Gastrocnemius medialis (tissue), 4 donors: Measurements from ENCODE around the gene NBPF4. TPM values are rescaled to one million over a fixed set of nuclear protein-coding genes. Genes with fewer than 3 reads are reported as not detected.
A peak's percentile ranks its signal among the peaks of the same experiment; 100 is the strongest.

Source experiments
- ATAC-seq, 2 donors: fragments of 150-250 bp; one replicate each; pipeline ENCODE4 v1.9.1; 2016
- DNase-seq, 2 donors: peaks; one replicate each; pipeline ENCODE4 v3.0.0-alpha.2; 2019
- H3K27ac ChIP-seq, 4 donors: fragments of 200-600 bp; sonication (generic); 1 replicate in 1 of 4; 2 replicates in 3 of 4; pipeline ENCODE4 v1.5.1; 2016 to 2018; ENCODE audit warnings: mild to moderate bottlenecking in 2 of 4, moderate library complexity in 1 of 4
- H3K27me3 ChIP-seq, 3 donors: fragments of 200-600 bp; sonication (generic) in 2 of 3; 1 replicate in 1 of 3; 2 replicates in 2 of 3; pipeline versions ENCODE4 v1.5.1 to v1.6.0; 2016 to 2019; ENCODE audit warnings: mild to moderate bottlenecking in 1 of 3, moderate library complexity in 1 of 3
- H3K36me3 ChIP-seq, 2 donors: fragments of 200-600 bp; sonication (generic) in 1 of 2; one replicate each; pipeline ENCODE4 v1.5.1; 2017 to 2018
- H3K4me1 ChIP-seq, 2 donors: fragments of 200-600 bp; sonication (generic) in 1 of 2; one replicate each; pipeline ENCODE4 v1.5.1; 2016 to 2017; ENCODE audit warnings: mild to moderate bottlenecking in 2 of 2
- H3K4me3 ChIP-seq, 4 donors: fragments of 200-600 bp; sonication (generic) in 3 of 4; 1 replicate in 1 of 4; 2 replicates in 3 of 4; pipeline ENCODE4 v1.5.1; 2016 to 2019; ENCODE audit warnings: mild to moderate bottlenecking in 2 of 4
- H3K9me3 ChIP-seq, 3 donors: fragments of 200-600 bp; sonication (generic) in 2 of 3; 1 replicate in 1 of 3; 2 replicates in 2 of 3; pipeline ENCODE4 v1.5.1; 2016 to 2019
- POLR2A ChIP-seq, 2 donors: fragments of 450-650 bp; IDR thresholded peaks; one replicate each; pipeline ENCODE4 v1.6.1; 2017; ENCODE audit warnings: antibody characterized with exemption in 2 of 2, mild to moderate bottlenecking in 2 of 2, moderate library complexity in 2 of 2
- in situ Hi-C, 4 donors: fragments of 200-750 bp; cut with MboI; loops; one replicate each; pipeline versions ENCODE4 v1.15.0 to v1.8.0; 2017; ENCODE audit warnings: low sequenced_read_pairs in 4 of 4
- intact Hi-C: fragments of 100-400 bp; cut with DNase I; formaldehyde crosslinking; loops from one replicate; pipeline ENCODE4 v1.15.1; 2023; ENCODE audit warnings: low total_unique reads
- total RNA-seq, 4 donors: library from RNA; depleted of rRNA; stranded (reverse); fragments of >200 nt; gene quantifications; one replicate each; pipeline versions ENCODE4 v1.1.0 to v1.2.3, GENCODE V29; 2016
- TF ChIP-seq, protein P1 (sequence below), 5 experiments: fragments of 450-650 bp in 3 of 5; fragments of 200-600 bp in 2 of 5; sonication (generic) in 2 of 5; IDR thresholded peaks in 4 of 5; conservative IDR thresholded peaks in 1 of 5; 1 replicate in 4 of 5; 2 replicates in 1 of 5; pipeline ENCODE4 v1.5.1; 2016 to 2019; ENCODE audit warnings: antibody characterized with exemption in 5 of 5, mild to moderate bottlenecking in 3 of 5, moderate library complexity in 3 of 5

The NBPF4 gene
- total RNA-seq, 4 donors from 2014 or later: not detected

DNA sequence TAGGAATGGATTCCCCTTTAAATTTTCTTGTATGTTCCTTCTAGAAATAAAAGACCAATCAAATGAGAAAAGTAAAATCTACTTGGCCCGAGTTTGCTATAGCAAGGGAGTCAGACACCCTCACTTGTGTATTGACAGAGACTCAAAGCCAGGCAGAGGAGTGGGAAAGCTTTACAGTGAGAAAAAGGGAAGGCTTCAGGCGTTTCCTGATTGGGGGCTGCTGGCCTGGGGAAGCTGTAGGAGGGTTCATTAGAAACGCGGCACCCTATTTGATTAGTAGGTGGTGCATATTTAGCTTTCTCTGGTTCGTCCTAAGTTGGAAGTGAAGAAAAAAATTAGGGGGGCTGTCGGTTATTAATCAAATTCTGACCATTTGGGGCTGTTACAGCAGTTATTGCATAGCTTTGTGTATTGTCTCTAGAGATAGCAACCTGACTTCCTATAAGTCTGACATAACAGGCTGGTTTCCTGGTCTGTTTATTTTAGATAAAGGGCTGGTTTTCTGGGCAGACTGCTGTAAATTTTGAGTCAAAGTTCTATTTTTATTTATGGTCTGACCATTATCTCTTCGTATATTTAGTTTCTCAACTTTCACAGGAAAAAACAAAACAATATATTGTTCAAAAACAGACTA is 53.8 kb downstream of the NBPF4 start:
- TF ChIP-seq POLR2A (IDR thresholded peaks at IDR 0.05): no peak
- TF ChIP-seq, protein P1, sequence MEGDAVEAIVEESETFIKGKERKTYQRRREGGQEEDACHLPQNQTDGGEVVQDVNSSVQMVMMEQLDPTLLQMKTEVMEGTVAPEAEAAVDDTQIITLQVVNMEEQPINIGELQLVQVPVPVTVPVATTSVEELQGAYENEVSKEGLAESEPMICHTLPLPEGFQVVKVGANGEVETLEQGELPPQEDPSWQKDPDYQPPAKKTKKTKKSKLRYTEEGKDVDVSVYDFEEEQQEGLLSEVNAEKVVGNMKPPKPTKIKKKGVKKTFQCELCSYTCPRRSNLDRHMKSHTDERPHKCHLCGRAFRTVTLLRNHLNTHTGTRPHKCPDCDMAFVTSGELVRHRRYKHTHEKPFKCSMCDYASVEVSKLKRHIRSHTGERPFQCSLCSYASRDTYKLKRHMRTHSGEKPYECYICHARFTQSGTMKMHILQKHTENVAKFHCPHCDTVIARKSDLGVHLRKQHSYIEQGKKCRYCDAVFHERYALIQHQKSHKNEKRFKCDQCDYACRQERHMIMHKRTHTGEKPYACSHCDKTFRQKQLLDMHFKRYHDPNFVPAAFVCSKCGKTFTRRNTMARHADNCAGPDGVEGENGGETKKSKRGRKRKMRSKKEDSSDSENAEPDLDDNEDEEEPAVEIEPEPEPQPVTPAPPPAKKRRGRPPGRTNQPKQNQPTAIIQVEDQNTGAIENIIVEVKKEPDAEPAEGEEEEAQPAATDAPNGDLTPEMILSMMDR (IDR thresholded peaks at IDR 0.05 in 4 of 5, conservative IDR thresholded peaks at IDR 0.05 in 1 of 5): no peak
- H3K9me3 ChIP-seq: no peaks in the 10 kb centered on the region
- DNase-seq (no peak), ATAC-seq (no peak)
- peak overlapping the region; percentile 57 to 82 (median 68) for H3K27ac ChIP-seq
- no peak overlapping the region for H3K4me3 ChIP-seq
- intact Hi-C loops (no loop called here), in situ Hi-C loops (loop anchor here in 1 of 4 donors (25.0 kb wide), 1 partner anchor 497 kb away; the partner anchor contains the start of gene PRPF38B)
- no peaks in the 10 kb centered on the region for H3K27me3 ChIP-seq
- peaks cover 0 to 3% of the 10 kb centered on the region in 2 donors for H3K36me3 ChIP-seq
- peaks cover 11 to 13% of the 10 kb centered on the region in 2 donors for H3K4me1 ChIP-seq

DNA sequence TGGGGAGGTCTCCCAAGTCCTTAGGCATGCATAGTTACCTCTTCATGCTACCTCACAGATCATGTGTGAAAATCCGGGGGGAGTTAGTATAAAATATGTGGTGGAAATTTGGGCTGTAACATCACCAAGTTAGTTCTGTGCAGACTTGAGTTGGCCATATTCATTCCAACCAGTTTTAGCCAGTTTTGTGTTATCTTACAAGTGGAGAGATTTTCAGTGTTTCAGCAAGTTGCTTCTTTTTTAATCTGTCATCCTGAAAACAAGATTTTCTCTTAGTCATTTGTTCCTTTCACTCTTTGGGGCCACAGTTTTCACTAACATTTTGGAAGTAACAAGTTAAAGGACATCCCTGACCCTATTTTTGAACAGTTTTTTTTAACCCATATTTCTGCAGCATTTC is 55.1 kb downstream of the NBPF4 start:
- no peak for DNase-seq
- TF ChIP-seq, protein P1 (IDR thresholded peaks at IDR 0.05 in 4 of 5, conservative IDR thresholded peaks at IDR 0.05 in 1 of 5): no peak
- TF ChIP-seq POLR2A (IDR thresholded peaks at IDR 0.05): no peak
- in situ Hi-C loops (loop anchor here in 1 of 4 donors (25.0 kb wide), 1 partner anchor 498 kb away; the partner anchor contains the start of gene PRPF38B), intact Hi-C loops (no loop called here)
- no peaks in the 10 kb centered on the region for H3K9me3 ChIP-seq
- H3K4me3 ChIP-seq: no peak overlapping the region
- ATAC-seq: no peak
- H3K4me1 ChIP-seq: peaks cover 6 to 13% of the 10 kb centered on the region in 2 donors
- peaks cover 0 to 10% of the 10 kb centered on the region in 2 donors for H3K36me3 ChIP-seq
- no peaks in the 10 kb centered on the region for H3K27me3 ChIP-seq
- H3K27ac ChIP-seq: peak overlapping the region in 1 of 4 donors; percentile 10

DNA sequence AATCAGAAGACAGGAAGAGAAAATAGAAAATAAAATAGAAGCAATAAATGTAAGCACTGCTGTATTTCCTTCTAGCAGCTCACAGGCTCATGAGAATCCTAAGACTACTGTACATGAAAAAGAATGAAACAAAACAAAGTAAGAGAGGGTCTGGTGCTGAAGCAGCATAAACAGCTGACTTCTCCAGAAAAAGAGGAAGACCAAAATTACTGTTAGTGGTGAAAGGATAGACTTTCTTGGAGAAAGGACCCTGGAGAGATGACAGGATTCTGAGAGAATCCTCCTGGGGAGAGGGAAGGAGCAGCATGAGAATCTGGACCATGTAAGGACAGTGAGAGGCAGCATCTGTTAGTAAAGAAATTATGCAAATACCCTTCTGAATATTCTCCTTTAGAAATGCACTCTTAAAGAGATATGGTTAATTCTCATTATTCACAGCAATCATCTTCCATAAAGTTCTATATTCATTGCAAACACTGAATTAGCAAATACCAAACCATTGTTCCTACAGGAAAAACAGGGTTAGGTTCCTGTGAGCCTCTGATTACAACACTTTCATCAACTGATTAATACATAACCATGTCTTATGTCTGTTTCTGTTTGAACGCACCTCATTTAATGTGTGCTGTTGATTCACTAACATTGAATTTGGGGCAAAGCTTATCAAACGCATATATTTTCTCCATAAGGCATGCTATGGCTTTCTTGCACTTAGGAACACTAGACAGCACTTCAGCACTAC is 60.7 kb downstream of the NBPF4 start:
- Histone ChIP-seq H3K9me3 (no peaks in the 10 kb centered on the region), H3K27me3 (no peaks in the 10 kb centered on the region), H3K4me1 (peaks cover 12 to 19% of the 10 kb centered on the region in 2 donors), H3K27ac (peak overlapping the region; percentile 70 to 82 (median 76)), H3K36me3 (peaks cover 0 to 35% of the 10 kb centered on the region in 2 donors), H3K4me3 (peak overlapping the region in 1 of 4 donors; percentile 0)
- ATAC-seq (peak in 1 of 2 donors; percentile 23), DNase-seq (no peak)
- in situ Hi-C loops (loop anchor here in 1 of 4 donors (25.0 kb wide), 1 partner anchor 504 kb away; the partner anchor contains the start of gene PRPF38B), intact Hi-C loops (loop anchor here (2.0 kb wide), 1 partner anchor 16 kb away; no protein-coding TSS in a partner anchor)
- TF ChIP-seq POLR2A (IDR thresholded peaks at IDR 0.05): no peak
- TF ChIP-seq, protein P1 (IDR thresholded peaks at IDR 0.05 in 4 of 5, conservative IDR thresholded peaks at IDR 0.05 in 1 of 5): no peak

DNA sequence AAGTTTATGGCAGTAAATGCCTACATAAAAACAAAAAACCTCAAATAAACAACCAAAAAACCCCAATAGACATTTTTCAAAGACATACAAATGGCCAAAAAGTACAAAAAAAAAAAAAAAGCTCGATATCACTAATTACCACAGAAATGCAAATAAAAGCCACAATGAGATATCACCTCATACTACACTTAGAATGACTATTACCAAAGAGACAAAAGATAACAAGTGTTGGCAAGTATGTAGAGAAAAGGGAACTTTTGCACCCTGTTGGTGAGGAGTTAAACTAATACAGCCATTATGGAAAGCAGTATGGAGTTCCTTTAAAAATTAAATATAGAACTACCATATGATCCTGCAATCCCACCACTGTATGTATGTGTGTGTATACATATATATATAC is 64.9 kb downstream of the NBPF4 start:
- TF ChIP-seq, protein P1 (IDR thresholded peaks at IDR 0.05 in 4 of 5, conservative IDR thresholded peaks at IDR 0.05 in 1 of 5): no peak
- TF ChIP-seq POLR2A (IDR thresholded peaks at IDR 0.05): no peak
- Histone ChIP-seq H3K9me3 (no peaks in the 10 kb centered on the region), H3K27me3 (no peaks in the 10 kb centered on the region), H3K4me1 (peaks cover 12 to 19% of the 10 kb centered on the region in 2 donors), H3K27ac (no peak overlapping the region), H3K36me3 (peaks cover 0 to 39% of the 10 kb centered on the region in 2 donors), H3K4me3 (no peak overlapping the region)
- in situ Hi-C loops: loop anchor here in 1 of 4 donors (25.0 kb wide), 1 partner anchor 508 kb away; the partner anchor contains the start of gene PRPF38B
- ATAC-seq (no peak), DNase-seq (no peak)
- intact Hi-C loops: no loop called here

Other genes with a start within 250 kb of the NBPF4 start
- 10 to 100 TPM in 2 of 4 donors, 1 to 10 TPM in 2; 6.8 to 12.3 (median 9.3) TPM for gene SLC25A24, start 43.7 kb downstream of the NBPF4 start, total RNA-seq
- gene NBPF6, start 206.3 kb upstream of the NBPF4 start, total RNA-seq: not detected